Keratinocyte (primary cell): ENCODE results near the gene CCNJ. TPM values are rescaled to one million over a fixed set of nuclear protein-coding genes. Genes with fewer than 3 reads are reported as not detected.

Source experiments
- DNase-seq: peaks from one replicate; pipeline ENCODE4 v3.0.0-alpha.2; 2011; ENCODE audit warnings: low read depth, missing footprints, low spot score
- FAIRE-seq: peaks from 2 replicates; lab custom pipeline; 2011; peaks lifted over from hg19 to GRCh38; lab: Jason Lieb, UNC
- H2AFZ ChIP-seq: 2 replicates; pipeline ENCODE4 v1.6.0; 2012; ENCODE audit warnings: low read length, control low read depth, inconsistent platforms; ENCODE audit not compliant: control insufficient read depth
- H3K27ac ChIP-seq: 2 replicates; pipeline ENCODE4 v1.5.1; 2011; ENCODE audit warnings: low read length; ENCODE audit not compliant: control insufficient read depth, insufficient read depth
- H3K27me3 ChIP-seq: 3 replicates; pipeline ENCODE4 v1.6.0; 2011; ENCODE audit warnings: low read length; ENCODE audit not compliant: control insufficient read depth, insufficient read depth; ENCODE audit errors: extremely low read depth
- H3K36me3 ChIP-seq, 2 experiments: 2 replicates in 1 of 2; 3 replicates in 1 of 2; pipeline ENCODE4 v1.5.1; 2011; ENCODE audit warnings: low read length in 2 of 2, mild to moderate bottlenecking in 1 of 2; ENCODE audit not compliant: control insufficient read depth in 2 of 2, insufficient read depth in 2 of 2; ENCODE audit errors: extremely low read depth in 1 of 2
- H3K4me1 ChIP-seq: 3 replicates; pipeline ENCODE4 v1.5.1; 2011; ENCODE audit warnings: low read length; ENCODE audit not compliant: control insufficient read depth, insufficient read depth; ENCODE audit errors: extremely low read depth
- H3K4me2 ChIP-seq: 3 replicates; pipeline ENCODE4 v1.6.0; 2011; ENCODE audit warnings: low read depth, low read length; ENCODE audit not compliant: control insufficient read depth, insufficient read depth; ENCODE audit errors: extremely low read depth
- H3K4me3 ChIP-seq, 3 experiments: fragments of 200-600 bp in 1 of 3; sonication (generic) in 1 of 3; 2 replicates in 2 of 3; 3 replicates in 1 of 3; pipeline ENCODE4 v1.5.1; 2011 to 2016; ENCODE audit warnings: low read length in 3 of 3, mild to moderate bottlenecking in 3 of 3, control low read depth in 2 of 3, inconsistent platforms in 1 of 3, low read depth in 1 of 3, mixed read lengths in 1 of 3, mixed run types in 1 of 3, moderate library complexity in 1 of 3; ENCODE audit not compliant: control insufficient read depth in 2 of 3, insufficient read depth in 2 of 3; ENCODE audit errors: extremely low read depth in 1 of 3
- H3K79me2 ChIP-seq: 2 replicates; pipeline ENCODE4 v1.6.0; 2012; ENCODE audit warnings: low read length; ENCODE audit not compliant: control insufficient read depth, insufficient read depth
- H3K9ac ChIP-seq: 3 replicates; pipeline ENCODE4 v1.6.0; 2011; ENCODE audit warnings: low read length; ENCODE audit not compliant: control insufficient read depth, insufficient read depth; ENCODE audit errors: extremely low read depth
- H3K9me1 ChIP-seq: 3 replicates; pipeline ENCODE4 v1.6.0; 2011; ENCODE audit warnings: low read length; ENCODE audit not compliant: control insufficient read depth, insufficient read depth; ENCODE audit errors: extremely low read depth
- H3K9me3 ChIP-seq: 2 replicates; pipeline ENCODE4 v1.5.1; 2012; ENCODE audit warnings: low read depth, low read length; ENCODE audit not compliant: control insufficient read depth
- H4K20me1 ChIP-seq: 3 replicates; pipeline ENCODE4 v1.6.0; 2011; ENCODE audit warnings: low read length; ENCODE audit not compliant: control insufficient read depth, insufficient read depth; ENCODE audit errors: extremely low read depth
- CTCF ChIP-seq, 3 experiments: IDR thresholded peaks in 1 of 3; conservative IDR thresholded peaks in 1 of 3; optimal IDR thresholded peaks in 1 of 3; 2 replicates in 2 of 3; 3 replicates in 1 of 3; pipeline versions ENCODE3 to v1.5.1; 2011; ENCODE audit warnings: low read length in 3 of 3, mild to moderate bottlenecking in 3 of 3, moderate library complexity in 2 of 3, control low read depth in 1 of 3, inconsistent platforms in 1 of 3; ENCODE audit not compliant: insufficient read depth in 2 of 3; ENCODE audit errors: extremely low read depth in 1 of 3
- EZH2 ChIP-seq: IDR thresholded peaks from one replicate; pipeline ENCODE4 v1.6.1; 2012; ENCODE audit warnings: inconsistent platforms, mild to moderate bottlenecking, low read length, moderate library complexity
- dilution Hi-C: fragments of 300-500 bp; cut with MboI; formaldehyde crosslinking; loops from one replicate; pipeline ENCODE4 v1.7.0; 2020; ENCODE audit warnings: low sequenced_read_pairs; ENCODE audit not compliant: extremely low pct_ligation_motif_present
- polyA plus RNA-seq, 5 experiments: library from polyadenylated mRNA; depleted of rRNA in 3 of 5; stranded (reverse) in 3 of 5; stranded (forward) in 1 of 5; unstranded in 1 of 5; fragments of >200 nt; gene quantifications; 1 replicate in 1 of 5; 2 replicates in 3 of 5; 3 replicates in 1 of 5; pipeline versions ENCODE4 v1.2.1 to v1.2.3, GENCODE V29; 2011 to 2012; ENCODE audit warnings: missing spikeins in 2 of 5, low read depth in 1 of 5, low replicate concordance in 1 of 5

Gene CCNJ
- polyA plus RNA-seq, 1 donor (not counting 4 experiments of a cell fraction or from before 2014, with no cell fraction given), result 7.8 TPM

- Histone ChIP-seq H3K4me2 (no peak overlapping the region), H2AFZ (no peak overlapping the region), H3K4me1 (no peaks in the 10 kb centered on the region), H3K9me3 (no peaks in the 10 kb centered on the region), H3K27ac (no peak overlapping the region), H3K4me3 (no peak overlapping the region), H4K20me1 (no peaks in the 10 kb centered on the region), H3K79me2 (no peaks in the 10 kb centered on the region), H3K9ac (no peak overlapping the region), H3K9me1 (no peaks in the 10 kb centered on the region), H3K27me3 (no peaks in the 10 kb centered on the region), H3K36me3 (no peaks in the 10 kb centered on the region)
- FAIRE-seq (no peak), DNase-seq (no peak)
- dilution Hi-C loops, result no loop called here
- TF ChIP-seq CTCF (optimal IDR thresholded peaks at IDR 0.05 in 1 of 3, IDR thresholded peaks at IDR 0.05 in 1 of 3, conservative IDR thresholded peaks at IDR 0.05 in 1 of 3; ENCODE audit: extremely low read depth in 1 of 3, insufficient read depth in 2 of 3, low read length in 3 of 3) (no peak), EZH2 (no peak)
Observed at GRCh38 chr10:96082153-96082552, 38.8 kb downstream of the CCNJ start.

- H3K4me3 ChIP-seq, result no peak overlapping the region
- H4K20me1 ChIP-seq, result no peaks in the 10 kb centered on the region
- H3K36me3 ChIP-seq, result no peaks in the 10 kb centered on the region
- H3K27me3 ChIP-seq, result no peaks in the 10 kb centered on the region
- dilution Hi-C loops, result no loop called here
- H3K9me1 ChIP-seq, result no peaks in the 10 kb centered on the region
- FAIRE-seq (no peak), DNase-seq (no peak)
- H3K9me3 ChIP-seq, result no peaks in the 10 kb centered on the region
- H3K4me2 ChIP-seq, result no peak overlapping the region
- H3K79me2 ChIP-seq, result no peaks in the 10 kb centered on the region
- TF ChIP-seq CTCF (optimal IDR thresholded peaks at IDR 0.05 in 1 of 3, IDR thresholded peaks at IDR 0.05 in 1 of 3, conservative IDR thresholded peaks at IDR 0.05 in 1 of 3; ENCODE audit: extremely low read depth in 1 of 3, insufficient read depth in 2 of 3, low read length in 3 of 3) (no peak), EZH2 (no peak)
- H3K4me1 ChIP-seq, result no peaks in the 10 kb centered on the region
- no peak overlapping the region for H3K27ac ChIP-seq
- no peak overlapping the region for H2AFZ ChIP-seq
- no peak overlapping the region for H3K9ac ChIP-seq
Observed at GRCh38 chr10:96082748-96083147, 39.4 kb downstream of the CCNJ start.
